Fibroblast of the conjunctiva (primary cell): ENCODE results near the gene CCL25.
"Not testable (repeated sequence)": the region's sequence is repeated elsewhere in the genome, so short reads cannot be mapped to it uniquely, and the experiment has no call there.

Source experiments
- DNase-seq: peaks from one replicate; pipeline ENCODE4 v3.0.0-alpha.2; 2010; ENCODE audit warnings: low read depth

Gene CCL25, protein sequence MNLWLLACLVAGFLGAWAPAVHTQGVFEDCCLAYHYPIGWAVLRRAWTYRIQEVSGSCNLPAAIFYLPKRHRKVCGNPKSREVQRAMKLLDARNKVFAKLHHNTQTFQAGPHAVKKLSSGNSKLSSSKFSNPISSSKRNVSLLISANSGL

DNA sequence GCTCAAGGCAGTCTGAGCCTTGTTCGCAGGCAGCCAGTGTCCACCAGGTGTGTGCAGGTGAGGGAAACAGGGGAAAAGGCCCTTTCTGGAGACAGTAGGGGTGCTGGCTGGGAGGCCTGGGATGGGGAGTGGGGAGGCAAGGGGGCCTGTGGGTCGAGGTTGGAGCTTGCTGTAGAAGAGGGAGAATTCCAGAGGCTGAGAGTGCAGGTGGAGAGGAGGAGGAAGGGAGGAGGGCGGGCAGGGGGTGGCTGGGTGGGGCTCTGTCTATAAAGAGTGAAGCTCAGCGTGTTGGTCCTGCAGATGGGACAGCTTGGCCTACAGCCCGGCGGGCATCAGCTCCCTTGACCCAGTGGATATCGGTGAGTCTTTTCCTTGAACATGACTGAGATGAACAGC, at the start of gene CCL25:
Gene CCL25, plus strand, starts transcription at position 297 of the 396 bp plus-strand sequence. CDS start 290 bp downstream, outside the sequence.
- DNase-seq = no peak

DNA sequence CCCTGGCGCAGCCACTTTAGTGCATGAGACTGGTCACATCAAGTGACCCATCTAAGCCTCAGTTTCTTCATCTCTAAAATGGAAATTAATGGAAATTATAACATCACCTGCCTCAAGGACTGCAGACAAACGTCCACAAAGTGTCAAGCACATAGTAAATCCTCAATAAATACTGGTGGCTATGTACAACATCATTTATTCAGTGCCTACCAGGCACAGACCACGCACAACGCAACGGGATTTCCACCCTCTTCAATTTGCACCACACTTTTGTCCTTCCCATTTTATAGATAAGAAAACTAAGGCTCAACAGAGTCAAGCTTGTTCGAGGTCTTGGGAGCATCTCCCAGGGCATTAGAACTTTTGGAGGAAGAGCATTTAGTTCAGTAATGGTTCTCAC, 48.6 kb upstream of the CCL25 start:
- no peak for DNase-seq

DNA sequence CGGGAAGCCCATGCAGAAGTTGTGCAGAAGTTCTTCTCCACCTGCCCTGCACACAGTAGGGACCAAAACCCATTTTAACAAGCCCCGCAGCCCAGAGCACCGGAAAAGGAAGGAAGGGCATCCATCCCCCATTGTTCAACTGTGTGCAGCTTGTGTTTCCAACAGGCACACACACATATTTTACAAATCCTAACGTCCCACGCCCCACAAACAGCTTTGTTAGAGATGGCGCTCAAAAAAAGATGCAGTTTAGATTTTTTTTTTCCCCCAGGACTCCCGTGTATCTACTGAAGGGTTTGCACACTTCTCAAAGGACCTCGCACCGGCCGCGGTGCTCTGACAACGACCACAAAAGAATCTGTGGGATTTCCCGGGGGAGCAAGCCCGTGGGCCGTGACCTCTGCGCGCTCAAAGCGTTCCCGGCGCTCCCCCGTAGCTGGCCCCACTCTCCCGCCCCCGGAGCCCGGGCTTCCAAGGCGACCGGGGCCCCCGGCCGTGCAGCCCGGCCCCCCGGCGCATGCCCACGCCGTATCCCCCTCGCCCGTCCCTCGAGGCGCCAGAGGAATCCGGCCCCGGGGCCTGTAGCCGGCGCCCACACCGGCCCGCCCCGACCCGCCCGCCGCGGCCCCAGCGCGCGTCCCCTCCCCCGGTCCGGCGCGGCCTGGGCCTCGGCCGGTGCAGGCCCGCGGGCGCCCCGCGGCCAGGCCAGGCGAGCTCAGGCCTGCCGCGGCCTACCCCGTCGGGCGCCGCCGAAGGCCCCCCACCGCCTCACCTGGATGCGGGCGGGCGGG, 47.6 kb upstream of the CCL25 start:
- DNase-seq = no peak

DNA sequence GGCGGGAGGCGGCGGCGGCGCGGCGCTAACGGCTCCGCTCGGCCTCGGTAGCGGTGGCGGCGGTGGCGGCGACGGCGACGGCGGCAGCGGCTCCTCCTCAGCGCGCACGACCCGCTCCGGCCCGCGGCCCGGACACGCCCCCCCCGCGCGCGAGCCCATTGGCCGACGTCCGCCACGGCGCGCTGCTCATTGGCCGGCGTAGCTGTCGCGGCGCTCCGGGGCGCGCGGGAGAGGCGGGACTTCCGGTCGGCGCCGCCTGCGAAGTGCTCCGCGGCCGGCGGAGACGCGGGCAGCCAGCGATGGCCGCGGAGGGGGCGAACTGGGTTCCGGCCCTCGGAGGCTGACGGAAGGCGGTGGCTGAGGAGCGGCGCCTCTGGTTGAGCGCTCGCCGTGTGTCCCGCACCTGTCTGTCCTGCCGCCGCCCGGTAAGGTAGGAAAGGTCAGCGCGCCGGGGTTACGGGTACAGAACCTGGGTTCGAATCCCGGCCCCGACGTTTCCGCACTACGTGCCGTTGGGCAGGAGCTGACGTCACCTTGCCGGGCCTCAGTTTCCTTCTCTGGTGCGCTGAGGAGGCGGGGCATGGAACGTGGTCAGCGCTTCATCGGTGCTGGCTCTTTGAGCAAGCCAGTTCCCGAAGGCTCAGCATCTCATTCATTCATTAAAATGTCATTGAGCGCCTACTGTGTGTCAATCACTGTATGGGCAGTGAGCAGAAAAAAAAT, 46.9 kb upstream of the CCL25 start, which contains the start of gene ELAVL1:
Gene ELAVL1, minus strand, starts transcription at position 108 of the 723 bp plus-strand sequence. CDS start 13,826 bp downstream, outside the sequence.
- DNase-seq = peak; percentile 68

DNA sequence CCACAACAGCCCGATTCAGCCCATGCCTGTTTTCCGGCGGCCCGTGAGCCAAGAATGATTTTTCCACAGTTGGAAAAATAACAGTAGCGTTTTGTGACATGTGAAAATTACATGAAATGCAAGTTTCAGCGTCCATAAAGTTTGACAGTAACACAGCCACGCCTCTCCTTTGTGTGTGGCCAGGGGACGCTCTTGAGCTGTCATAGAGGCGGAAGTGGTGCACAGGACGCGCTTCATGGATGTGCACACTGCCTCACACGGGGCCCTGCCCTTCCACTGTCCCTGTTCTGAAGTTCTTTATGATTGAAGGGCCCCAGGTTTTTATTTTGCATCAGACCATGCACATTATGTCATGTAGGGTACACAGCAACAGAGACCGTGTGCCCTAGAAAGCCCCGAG, 34.8 kb upstream of the CCL25 start:
- DNase-seq = no peak

DNA sequence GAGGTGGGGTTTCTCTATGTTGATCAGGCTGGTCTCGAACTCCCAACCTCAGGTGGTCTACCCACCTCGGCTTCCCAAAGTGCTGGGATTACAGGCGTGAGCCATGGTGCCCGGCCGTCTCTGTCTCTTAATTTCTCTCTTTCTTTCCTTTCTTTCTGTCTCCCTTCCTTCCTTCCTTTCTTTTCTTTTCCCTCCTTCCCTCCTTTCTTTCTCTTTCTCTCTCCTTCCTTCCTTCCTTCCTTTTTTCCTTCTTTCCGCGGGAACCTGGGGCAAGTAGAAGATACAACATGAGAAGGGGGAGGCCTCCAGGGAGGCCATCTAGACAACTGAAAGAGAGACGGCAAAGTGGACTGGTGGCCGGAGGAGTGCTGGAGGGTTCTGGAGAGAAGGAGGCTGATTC, 31.9 kb upstream of the CCL25 start:
- DNase-seq = no peak

DNA sequence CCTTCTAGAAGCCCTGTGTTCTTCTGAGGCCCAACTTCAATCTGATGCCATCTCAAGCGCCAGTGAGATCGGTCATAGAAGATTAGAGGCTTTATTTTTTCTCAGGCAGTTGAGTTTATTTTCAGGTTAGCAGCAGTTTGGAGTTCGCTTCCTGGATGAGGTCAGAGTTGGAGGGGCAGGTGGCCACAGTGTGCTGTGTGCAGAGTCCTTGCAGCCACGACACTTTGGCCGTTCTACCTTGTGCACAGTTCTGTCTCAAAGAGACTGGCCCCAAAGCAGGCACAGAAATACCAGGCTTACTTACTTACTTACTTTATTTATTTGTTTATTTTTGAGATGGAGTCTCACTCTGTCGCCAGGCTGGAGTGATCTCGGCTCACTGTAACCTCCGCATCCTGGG, 31.2 kb upstream of the CCL25 start:
- no peak for DNase-seq

DNA sequence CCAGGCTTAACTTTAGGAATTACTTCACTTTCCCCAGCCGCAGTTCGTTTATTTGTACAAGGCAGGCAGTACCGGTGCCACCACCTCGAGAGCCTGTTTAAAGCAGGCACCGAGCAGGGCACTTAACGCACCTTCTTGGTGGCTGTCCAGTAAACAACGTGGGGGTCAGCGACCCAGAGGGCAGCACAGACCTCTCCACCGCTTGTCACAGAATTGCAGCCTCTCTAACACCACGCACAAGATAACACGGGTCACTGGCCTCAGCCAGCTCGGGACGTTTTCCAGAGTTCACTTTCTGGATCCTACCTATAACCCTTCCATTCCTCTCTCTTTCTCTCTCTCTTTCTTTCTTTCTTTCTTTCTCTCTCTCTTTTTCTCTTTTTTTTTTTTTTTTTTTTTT, 30.3 kb upstream of the CCL25 start:
- DNase-seq = no peak

DNA sequence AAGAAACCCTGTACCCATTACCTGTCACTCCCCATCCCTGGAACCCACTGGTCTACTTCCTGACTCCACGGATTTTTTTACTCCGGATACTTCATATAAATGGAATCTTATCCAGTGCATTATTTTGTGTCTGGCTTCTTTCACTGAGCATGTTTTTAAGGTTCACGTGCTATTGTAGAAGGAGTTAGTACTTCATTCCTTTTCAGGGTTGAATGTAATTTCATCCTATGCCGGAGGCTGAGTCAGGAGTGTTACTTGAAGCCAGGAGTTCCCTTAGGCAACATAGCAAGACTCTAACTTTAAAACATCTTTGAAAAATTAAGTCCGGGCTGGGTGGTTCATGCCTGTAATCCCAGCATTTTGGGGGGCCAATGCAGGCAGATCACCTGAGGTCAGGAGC, 29.2 kb upstream of the CCL25 start:
- DNase-seq = no peak

DNA sequence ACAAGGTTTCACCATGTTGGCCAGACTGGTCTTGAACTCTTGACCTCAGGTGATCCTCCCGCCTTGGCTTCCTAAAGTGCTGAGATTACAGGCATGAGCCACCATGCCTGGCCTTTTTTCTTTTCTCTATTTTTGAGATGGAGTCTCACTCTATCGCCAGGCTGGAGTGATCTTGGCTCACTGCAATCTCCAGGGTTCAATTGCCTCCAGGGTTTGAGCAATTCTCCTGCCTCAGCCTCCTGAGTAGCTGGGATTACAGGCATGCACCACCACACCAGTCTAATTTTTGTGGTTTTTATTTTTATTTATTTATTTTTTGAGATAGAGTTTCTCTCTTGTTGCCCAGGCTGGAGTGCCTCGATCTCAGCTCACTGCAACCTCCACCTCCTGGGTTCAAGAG, 28.3 kb upstream of the CCL25 start:
- DNase-seq = not testable (repeated sequence)

DNA sequence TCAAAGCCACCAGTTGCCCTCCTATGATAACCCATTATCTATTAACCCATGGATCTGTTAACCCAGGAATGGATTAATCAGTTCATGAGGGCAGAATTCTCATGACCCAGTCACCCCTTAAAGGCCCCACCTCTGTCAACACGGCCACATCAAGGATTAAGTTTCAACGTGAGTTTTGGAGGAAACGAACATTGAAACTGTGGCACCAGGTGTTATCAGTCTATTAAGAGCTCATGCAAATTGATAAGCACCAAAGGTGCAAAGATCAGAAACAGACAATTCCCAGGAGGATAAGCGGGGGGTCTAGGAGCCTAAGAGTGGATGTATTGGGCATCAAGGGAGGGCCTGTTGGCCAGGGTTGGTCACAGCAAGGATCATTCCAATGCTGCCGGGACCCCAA, 27.2 kb upstream of the CCL25 start:
- no peak for DNase-seq

DNA sequence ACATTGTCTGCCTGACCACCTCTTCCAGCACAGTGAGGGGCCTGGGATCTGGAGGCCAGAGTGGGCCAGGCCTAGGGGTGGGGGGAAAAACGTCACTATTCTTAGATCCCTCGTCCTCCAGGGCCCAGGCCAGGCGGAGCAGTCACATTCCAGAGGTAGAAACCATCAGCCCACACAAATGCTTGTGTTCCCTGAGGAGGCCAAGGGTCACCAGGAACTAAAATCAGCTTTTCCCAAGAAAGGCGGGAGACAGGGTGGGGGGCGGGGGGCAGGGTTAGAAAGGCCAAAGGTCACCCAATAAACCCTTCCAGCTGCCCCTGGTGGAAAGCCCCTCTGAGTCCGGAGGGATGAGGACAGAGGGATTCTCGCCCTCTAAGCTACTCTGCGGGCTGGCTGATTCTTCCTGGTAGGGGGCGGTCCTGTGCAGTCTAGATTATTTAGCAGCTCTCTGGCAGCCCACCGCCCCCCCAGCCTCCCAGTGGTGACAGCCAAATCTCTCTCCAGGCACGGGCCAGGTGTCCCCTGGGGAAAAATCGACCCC, 23.5 kb upstream of the CCL25 start:
- DNase-seq = no peak

DNA sequence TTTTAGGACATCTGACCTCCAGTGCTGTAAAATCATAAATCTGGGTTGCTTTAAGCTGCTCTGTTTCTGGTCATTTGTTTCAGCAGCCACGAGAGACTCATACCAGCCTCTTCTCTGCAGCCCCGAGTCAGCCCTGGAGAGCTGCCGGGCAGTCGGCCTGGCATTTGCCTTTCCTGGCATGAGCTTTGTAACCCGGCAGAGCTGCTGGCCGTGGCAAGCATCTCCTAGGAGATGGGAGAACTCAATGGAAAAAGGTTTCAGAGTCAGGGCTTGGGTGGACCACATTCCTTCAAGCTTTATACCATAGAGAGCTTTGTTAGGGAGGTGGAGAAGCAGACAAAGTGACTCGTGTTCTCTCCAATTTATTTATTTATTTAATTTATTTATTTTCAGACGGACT, 21.6 kb upstream of the CCL25 start:
- DNase-seq = no peak

DNA sequence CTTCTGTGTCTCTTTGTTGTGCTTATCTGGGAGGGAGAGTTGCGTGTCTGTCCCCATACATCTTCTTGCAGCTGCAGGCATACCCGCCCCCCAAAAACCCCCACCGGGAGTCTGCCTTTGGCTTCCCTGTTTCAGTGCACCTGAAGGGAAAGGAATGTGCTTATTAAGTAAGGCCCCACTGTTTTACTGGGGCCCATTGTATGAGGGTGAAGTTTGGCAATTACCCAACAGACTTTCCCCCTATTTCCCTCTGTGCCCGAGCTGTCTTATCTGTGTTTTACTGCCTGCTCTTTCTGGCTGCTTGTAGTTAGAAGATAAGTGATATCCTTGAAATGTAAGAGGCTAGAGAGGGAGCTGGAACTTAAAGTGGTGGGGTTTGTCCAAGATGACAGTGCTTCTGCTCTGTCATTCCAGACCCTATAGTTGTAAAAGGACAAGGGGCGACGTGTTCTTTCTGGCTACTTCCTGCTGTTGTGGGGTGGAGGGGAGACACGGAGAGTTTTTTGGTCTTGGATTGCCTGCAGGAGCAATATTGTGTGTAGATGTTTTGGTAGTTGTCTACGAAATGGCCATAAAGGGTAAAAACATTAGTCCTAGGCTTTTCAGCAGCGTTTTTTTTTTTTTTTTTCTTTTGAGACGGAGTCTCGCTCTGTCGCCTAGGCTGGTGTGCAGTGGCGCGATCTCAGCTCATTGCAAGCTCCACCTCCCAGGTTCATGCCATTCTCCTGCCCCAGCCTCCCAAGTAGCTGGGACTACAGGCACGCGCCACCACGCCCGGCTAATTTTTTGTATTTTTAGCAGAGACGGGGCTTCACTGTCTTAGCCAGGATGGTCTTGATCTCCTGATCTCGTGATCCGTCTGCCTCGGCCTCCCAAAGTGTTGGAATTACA, 19.0 kb upstream of the CCL25 start:
- not testable (repeated sequence) for DNase-seq

DNA sequence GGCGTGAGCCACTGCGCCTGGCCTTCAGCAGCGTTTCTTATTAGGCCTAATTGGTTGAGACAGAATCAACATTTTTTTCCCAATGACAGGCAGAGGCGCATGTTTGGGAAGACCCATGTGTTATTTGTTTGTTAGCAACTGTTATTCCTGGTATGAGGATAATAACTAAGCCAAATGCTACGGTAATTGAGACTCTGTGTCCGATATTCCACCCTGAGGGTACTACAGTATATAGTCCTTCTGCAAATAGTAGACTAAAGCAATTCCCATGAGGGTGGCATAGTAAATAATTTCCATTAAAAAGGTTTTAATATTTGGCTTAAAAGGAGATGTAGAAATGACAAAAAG, 18.4 kb upstream of the CCL25 start:
- DNase-seq = no peak

DNA sequence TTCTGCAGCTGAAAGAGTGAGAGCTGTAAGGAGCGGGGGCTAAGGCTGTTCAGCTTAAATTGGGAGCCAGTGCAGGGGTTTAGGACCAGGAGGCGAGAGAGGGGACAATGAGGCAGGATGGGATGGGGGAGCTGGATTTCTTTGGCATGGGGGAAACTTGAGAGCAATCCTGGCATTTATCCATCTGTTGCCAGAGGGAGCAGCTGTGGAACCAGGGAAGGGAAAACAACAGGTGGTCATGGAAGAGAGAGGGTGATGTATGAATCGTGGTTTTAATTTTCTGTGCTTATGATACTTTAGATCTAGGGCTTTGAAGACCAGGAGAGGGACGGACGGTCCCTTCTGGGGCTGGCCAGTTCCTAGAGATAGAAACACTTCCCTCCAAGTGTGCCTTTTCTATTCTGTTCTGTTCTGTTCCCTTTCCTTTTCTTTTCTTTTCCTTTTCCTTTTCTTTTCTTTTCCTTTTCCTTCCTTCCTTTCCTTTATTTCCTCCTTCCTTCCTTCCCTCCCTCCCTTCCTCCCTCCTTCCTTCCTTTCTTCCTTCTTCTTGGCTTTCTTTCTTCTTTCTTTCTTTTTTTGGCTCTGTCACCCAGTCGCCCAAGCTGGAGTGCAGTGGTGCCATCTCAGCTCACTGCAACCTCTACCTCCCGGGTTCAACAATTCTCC, 16.0 kb upstream of the CCL25 start:
- no peak for DNase-seq

DNA sequence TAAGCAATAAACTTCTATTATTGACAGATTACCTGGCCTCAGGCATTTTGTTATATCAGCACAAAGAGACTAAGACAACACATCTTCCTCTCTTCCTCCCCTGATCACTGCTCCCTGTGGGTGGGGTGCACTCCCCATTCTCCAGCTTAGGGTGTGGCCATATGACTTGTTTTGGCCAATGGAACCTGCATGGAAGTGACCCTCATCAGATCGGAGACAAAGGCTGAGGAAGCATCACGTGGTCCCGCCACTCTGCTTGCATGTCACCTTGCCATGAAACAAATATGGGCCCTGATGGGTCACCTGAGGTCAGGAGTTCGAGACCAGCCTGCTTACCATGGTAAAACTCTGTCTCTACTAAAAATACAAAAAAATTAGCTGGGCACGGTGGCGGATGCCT, 13.7 kb upstream of the CCL25 start:
- DNase-seq = no peak

DNA sequence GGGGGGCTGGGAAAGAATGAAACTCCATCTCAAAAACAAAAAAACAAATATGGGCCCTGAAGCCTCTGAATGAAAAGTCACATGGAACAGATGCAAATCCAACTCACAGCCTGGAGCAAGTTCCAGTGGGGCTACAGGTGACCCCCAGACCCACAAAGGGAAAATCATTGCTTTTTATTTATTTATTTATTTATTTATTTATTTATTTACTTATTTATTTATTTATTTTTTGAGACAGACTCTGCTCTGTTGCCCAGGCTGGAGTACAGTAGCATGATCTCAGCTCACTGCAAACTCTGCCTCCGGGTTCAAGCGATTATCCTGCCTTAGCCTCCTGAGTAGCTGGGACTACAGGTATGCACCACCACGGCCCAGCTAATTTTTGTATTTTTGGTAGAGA, 13.3 kb upstream of the CCL25 start:
- DNase-seq = no peak

DNA sequence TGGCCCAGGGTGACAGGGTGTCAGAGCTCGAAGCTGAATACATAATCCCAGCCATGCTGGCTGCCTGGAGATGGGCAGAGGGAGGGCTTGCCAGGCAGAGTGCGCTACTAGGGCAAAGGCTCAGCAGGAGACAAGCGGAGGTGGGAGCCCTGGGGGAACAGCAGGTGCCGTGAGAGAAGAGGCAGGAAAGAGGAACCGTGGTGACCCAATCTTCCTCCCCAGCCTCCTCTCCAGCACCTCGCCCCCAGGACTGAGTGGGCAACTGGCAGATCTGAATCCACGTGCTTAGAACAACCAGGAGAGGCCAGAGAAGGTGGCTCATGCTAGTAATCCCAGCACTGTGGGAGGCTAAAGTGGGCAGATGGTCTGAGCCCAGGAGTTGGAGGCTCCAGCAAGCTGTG, 11.0 kb upstream of the CCL25 start:
- DNase-seq = no peak

DNA sequence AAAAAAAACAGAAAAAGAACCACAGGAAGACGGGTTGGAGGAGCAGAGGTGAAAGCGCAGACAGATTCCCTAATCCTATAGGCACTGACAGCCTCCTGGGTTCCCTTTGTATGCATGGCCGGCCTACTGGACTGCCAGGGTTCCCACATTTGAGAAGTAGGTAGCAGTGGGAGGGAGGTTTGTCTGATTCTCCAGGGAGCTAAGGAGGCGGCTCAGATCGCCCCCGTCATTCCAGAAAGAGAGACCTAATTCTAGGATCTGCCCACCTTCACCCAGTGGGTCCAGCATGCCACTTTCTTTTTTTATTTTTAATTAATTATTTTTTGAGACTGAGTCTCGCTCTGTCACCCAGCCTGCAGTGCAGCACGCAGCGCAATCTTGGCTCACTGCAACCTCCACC, 9.7 kb upstream of the CCL25 start:
- DNase-seq = no peak

DNA sequence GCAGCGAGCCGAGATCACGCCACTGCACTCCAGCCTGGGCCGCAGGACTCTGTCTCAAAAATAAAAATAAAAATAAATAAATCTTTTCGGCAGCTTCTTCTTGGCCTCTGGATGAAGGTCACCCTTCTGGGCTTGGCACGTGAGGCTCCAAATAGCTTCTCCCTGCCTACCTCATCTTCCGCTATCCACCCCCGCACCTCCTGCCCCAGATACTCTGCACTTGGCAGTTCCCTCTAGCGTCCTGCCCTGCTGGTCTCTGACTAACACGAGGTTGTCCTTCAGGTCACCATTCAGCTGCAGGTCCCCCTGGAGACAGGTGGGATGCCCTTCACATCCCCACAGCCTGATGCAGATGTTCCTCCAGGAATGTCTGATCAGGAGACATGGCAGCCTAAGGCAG, 8.5 kb upstream of the CCL25 start:
- no peak for DNase-seq
